WTC11 (cell line): ENCODE measurements around the gene MRPS23. TPM values are rescaled to one million over a fixed set of nuclear protein-coding genes. Genes with fewer than 3 reads are reported as not detected.
A peak's percentile ranks its signal among the peaks of the same experiment; 100 is the strongest.

Experiments
- ATAC-seq: fragments of 200-7000 bp; cut with Tn5 transposase; 2 replicates; pipeline ENCODE4 v1.10.0; 2021; ENCODE audit warnings: mild to moderate bottlenecking, moderate library complexity
- CTCF ChIA-PET: fragments of 300-600 bp; sonication (Branson Sonifier 250); formaldehyde crosslinking; loops from one replicate; lab custom pipeline; 2021; ENCODE audit warnings: antibody characterized with exemption; lab: Charles Lee
- POLR2A ChIA-PET: fragments of 350-600 bp; sonication (Branson Sonifier 250); formaldehyde crosslinking; loops from one replicate; lab custom pipeline; 2021; ENCODE audit warnings: antibody characterized with exemption; lab: Charles Lee
- DNase-seq: peaks from one replicate; pipeline ENCODE4 v3.0.0; 2021; ENCODE audit warnings: low spot score
- H3K27ac Mint-ChIP-seq: 2 replicates; pipeline ENCODE4 v1.8.0; 2021; ENCODE audit warnings: mixed read lengths
- H3K27me3 Mint-ChIP-seq: 2 replicates; pipeline ENCODE4 v1.8.0; 2021; ENCODE audit warnings: low read depth, mild to moderate bottlenecking, moderate library complexity, mixed read lengths
- H3K36me3 Mint-ChIP-seq: 2 replicates; pipeline ENCODE4 v1.8.0; 2021; ENCODE audit warnings: mixed read lengths
- H3K4me1 Mint-ChIP-seq: 2 replicates; pipeline ENCODE4 v1.8.0; 2022; ENCODE audit warnings: mixed read lengths
- H3K4me3 Mint-ChIP-seq: 2 replicates; pipeline ENCODE4 v1.8.0; 2021; ENCODE audit warnings: mild to moderate bottlenecking, moderate library complexity, mixed read lengths
- H3K9me3 Mint-ChIP-seq: 2 replicates; pipeline ENCODE4 v1.8.0; 2021; ENCODE audit warnings: mixed read lengths
- ATF1 ChIP-seq: sonication (generic); formaldehyde crosslinking; IDR thresholded peaks from 2 replicates; pipeline ENCODE4 v1.8.1; 2023; ENCODE audit warnings: mild to moderate bottlenecking, moderate library complexity, missing genetic modification reagents
- FOXJ3 ChIP-seq: sonication (generic); formaldehyde crosslinking; IDR thresholded peaks from 2 replicates; pipeline ENCODE4 v1.9.0; 2021; ENCODE audit warnings: missing genetic modification reagents, mild to moderate bottlenecking, borderline replicate concordance
- NFATC4 ChIP-seq: fragments of 250-450 bp; sonication (Bioruptor Pico); IDR thresholded peaks from 2 replicates; pipeline ENCODE4 v1.9.0; 2021; ENCODE audit warnings: mild to moderate bottlenecking
- SP1 ChIP-seq: sonication (generic); formaldehyde crosslinking; conservative IDR thresholded peaks from 2 replicates; pipeline ENCODE4 v1.8.1; 2022; ENCODE audit warnings: missing genetic modification reagents
- TCF7 ChIP-seq: sonication (generic); formaldehyde crosslinking; IDR thresholded peaks from 2 replicates; pipeline ENCODE4 v1.8.0; 2022; ENCODE audit warnings: mild to moderate bottlenecking, low read depth, missing genetic modification reagents, moderate library complexity
- ZNF263 ChIP-seq: sonication (generic); formaldehyde crosslinking; IDR thresholded peaks from 2 replicates; pipeline ENCODE4 v1.8.1; 2022; ENCODE audit warnings: low read depth, mild to moderate bottlenecking, moderate library complexity, missing genetic modification reagents
- ZNF416 ChIP-seq: fragments of 250-450 bp; sonication (Bioruptor Pico); IDR thresholded peaks from 2 replicates; pipeline ENCODE4 v1.9.0; 2021; ENCODE audit warnings: mild to moderate bottlenecking, inconsistent platforms
- ZNF671 ChIP-seq: fragments of 250-450 bp; sonication (Bioruptor Pico); IDR thresholded peaks from 2 replicates; pipeline ENCODE4 v1.8.0; 2021; ENCODE audit warnings: mild to moderate bottlenecking
- total RNA-seq: library from RNA; stranded (reverse); gene quantifications from 3 replicates; pipeline ENCODE4 v1.2.3, GENCODE V29; 2021
- TF ChIP-seq, protein P1 (sequence below): sonication (generic); formaldehyde crosslinking; IDR thresholded peaks from 2 replicates; pipeline ENCODE4 v1.8.1; 2023; ENCODE audit warnings: mild to moderate bottlenecking, missing genetic modification reagents, borderline replicate concordance
- TF ChIP-seq, protein P2 (sequence below): sonication (generic); formaldehyde crosslinking; IDR thresholded peaks from 2 replicates; pipeline ENCODE4 v1.8.1; 2023; ENCODE audit warnings: mild to moderate bottlenecking, missing genetic modification reagents, moderate library complexity
- TF ChIP-seq, protein P3 (sequence below): sonication (generic); formaldehyde crosslinking; IDR thresholded peaks from 2 replicates; pipeline ENCODE4 v1.8.1; 2022; ENCODE audit warnings: mild to moderate bottlenecking, missing genetic modification reagents, moderate library complexity, borderline replicate concordance
- TF ChIP-seq, protein P4 (sequence below): fragments of 250-450 bp; sonication (Bioruptor Pico); IDR thresholded peaks from 2 replicates; pipeline ENCODE4 v1.9.0; 2021; ENCODE audit warnings: mild to moderate bottlenecking
- TF ChIP-seq, protein P5 (sequence below): sonication (generic); formaldehyde crosslinking; conservative IDR thresholded peaks from 2 replicates; pipeline ENCODE4 v1.8.1; 2023; ENCODE audit warnings: mild to moderate bottlenecking, low read depth, missing genetic modification reagents, moderate library complexity

The MRPS23 gene
- total RNA-seq, 1 experiment from 2014 or later: 65.3 TPM

DNA sequence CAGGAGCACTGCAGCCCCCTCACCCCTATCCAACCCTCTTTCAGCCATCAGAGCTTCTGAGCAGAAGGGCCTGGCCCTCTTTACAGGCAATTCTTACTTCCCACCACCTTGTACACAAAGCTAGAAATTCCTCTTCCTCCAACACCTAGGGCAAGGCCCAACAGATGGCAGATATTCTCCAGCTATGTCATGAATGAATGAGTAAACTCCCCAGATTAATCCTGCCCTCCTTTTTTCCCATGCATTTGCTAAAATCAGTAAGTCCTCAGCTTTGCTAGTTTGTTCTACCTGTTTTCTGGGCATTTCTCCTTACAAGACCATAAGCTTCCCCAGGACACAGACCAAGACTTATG is 20.4 kb upstream of the MRPS23 start (continued):
- TF ChIP-seq, protein P1, sequence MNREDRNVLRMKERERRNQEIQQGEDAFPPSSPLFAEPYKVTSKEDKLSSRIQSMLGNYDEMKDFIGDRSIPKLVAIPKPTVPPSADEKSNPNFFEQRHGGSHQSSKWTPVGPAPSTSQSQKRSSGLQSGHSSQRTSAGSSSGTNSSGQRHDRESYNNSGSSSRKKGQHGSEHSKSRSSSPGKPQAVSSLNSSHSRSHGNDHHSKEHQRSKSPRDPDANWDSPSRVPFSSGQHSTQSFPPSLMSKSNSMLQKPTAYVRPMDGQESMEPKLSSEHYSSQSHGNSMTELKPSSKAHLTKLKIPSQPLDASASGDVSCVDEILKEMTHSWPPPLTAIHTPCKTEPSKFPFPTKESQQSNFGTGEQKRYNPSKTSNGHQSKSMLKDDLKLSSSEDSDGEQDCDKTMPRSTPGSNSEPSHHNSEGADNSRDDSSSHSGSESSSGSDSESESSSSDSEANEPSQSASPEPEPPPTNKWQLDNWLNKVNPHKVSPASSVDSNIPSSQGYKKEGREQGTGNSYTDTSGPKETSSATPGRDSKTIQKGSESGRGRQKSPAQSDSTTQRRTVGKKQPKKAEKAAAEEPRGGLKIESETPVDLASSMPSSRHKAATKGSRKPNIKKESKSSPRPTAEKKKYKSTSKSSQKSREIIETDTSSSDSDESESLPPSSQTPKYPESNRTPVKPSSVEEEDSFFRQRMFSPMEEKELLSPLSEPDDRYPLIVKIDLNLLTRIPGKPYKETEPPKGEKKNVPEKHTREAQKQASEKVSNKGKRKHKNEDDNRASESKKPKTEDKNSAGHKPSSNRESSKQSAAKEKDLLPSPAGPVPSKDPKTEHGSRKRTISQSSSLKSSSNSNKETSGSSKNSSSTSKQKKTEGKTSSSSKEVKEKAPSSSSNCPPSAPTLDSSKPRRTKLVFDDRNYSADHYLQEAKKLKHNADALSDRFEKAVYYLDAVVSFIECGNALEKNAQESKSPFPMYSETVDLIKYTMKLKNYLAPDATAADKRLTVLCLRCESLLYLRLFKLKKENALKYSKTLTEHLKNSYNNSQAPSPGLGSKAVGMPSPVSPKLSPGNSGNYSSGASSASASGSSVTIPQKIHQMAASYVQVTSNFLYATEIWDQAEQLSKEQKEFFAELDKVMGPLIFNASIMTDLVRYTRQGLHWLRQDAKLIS (CRISPR knock-in tag): no peak
- TF ChIP-seq ATF1 (no peak), TCF7 (CRISPR knock-in tag) (no peak), FOXJ3 (no peak), SP1 (no peak), ZNF671 (no peak), NFATC4 (CRISPR knock-in tag) (no peak)
- TF ChIP-seq, protein P2, sequence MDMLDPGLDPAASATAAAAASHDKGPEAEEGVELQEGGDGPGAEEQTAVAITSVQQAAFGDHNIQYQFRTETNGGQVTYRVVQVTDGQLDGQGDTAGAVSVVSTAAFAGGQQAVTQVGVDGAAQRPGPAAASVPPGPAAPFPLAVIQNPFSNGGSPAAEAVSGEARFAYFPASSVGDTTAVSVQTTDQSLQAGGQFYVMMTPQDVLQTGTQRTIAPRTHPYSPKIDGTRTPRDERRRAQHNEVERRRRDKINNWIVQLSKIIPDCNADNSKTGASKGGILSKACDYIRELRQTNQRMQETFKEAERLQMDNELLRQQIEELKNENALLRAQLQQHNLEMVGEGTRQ: no peak
- TF ChIP-seq, protein P3, sequence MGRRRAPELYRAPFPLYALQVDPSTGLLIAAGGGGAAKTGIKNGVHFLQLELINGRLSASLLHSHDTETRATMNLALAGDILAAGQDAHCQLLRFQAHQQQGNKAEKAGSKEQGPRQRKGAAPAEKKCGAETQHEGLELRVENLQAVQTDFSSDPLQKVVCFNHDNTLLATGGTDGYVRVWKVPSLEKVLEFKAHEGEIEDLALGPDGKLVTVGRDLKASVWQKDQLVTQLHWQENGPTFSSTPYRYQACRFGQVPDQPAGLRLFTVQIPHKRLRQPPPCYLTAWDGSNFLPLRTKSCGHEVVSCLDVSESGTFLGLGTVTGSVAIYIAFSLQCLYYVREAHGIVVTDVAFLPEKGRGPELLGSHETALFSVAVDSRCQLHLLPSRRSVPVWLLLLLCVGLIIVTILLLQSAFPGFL (CRISPR knock-in tag): no peak
- TF ChIP-seq, protein P4, sequence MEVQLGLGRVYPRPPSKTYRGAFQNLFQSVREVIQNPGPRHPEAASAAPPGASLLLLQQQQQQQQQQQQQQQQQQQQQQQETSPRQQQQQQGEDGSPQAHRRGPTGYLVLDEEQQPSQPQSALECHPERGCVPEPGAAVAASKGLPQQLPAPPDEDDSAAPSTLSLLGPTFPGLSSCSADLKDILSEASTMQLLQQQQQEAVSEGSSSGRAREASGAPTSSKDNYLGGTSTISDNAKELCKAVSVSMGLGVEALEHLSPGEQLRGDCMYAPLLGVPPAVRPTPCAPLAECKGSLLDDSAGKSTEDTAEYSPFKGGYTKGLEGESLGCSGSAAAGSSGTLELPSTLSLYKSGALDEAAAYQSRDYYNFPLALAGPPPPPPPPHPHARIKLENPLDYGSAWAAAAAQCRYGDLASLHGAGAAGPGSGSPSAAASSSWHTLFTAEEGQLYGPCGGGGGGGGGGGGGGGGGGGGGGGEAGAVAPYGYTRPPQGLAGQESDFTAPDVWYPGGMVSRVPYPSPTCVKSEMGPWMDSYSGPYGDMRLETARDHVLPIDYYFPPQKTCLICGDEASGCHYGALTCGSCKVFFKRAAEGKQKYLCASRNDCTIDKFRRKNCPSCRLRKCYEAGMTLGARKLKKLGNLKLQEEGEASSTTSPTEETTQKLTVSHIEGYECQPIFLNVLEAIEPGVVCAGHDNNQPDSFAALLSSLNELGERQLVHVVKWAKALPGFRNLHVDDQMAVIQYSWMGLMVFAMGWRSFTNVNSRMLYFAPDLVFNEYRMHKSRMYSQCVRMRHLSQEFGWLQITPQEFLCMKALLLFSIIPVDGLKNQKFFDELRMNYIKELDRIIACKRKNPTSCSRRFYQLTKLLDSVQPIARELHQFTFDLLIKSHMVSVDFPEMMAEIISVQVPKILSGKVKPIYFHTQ (CRISPR knock-in tag): no peak
- TF ChIP-seq, protein P5, sequence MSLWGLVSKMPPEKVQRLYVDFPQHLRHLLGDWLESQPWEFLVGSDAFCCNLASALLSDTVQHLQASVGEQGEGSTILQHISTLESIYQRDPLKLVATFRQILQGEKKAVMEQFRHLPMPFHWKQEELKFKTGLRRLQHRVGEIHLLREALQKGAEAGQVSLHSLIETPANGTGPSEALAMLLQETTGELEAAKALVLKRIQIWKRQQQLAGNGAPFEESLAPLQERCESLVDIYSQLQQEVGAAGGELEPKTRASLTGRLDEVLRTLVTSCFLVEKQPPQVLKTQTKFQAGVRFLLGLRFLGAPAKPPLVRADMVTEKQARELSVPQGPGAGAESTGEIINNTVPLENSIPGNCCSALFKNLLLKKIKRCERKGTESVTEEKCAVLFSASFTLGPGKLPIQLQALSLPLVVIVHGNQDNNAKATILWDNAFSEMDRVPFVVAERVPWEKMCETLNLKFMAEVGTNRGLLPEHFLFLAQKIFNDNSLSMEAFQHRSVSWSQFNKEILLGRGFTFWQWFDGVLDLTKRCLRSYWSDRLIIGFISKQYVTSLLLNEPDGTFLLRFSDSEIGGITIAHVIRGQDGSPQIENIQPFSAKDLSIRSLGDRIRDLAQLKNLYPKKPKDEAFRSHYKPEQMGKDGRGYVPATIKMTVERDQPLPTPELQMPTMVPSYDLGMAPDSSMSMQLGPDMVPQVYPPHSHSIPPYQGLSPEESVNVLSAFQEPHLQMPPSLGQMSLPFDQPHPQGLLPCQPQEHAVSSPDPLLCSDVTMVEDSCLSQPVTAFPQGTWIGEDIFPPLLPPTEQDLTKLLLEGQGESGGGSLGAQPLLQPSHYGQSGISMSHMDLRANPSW (CRISPR knock-in tag): no peak

DNA sequence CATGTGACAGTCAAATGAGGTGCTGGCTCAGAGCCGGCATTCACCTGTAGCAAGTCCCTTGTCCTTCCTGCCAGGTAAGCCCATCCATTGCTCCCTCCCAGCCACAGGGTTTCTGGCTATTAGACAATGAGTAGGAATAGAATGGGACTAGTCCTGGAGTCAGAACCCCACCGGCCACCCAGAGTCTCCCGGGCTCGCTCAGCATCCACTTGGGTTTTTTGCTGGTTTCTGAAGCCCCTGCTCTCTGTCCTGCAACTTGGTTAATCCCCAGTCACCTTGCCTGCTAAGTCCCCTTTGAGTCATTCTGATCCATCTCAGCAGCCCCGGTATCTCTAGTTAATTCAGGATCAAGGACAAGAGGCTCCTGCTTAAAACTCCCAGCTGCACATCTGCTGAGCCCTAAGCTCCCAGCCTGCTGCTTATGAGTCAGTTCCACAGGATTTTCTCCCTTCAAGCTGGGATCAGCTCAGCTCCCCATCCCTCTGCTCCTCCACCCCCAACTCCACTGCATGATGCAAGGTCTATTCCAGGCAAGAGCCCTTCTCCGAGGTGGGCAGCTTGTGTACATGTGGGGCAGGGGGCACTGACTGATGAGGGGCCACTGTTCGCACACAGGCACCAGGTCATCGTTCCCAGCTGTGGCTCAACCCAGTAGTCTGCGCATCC is 19.9 kb upstream of the MRPS23 start:
- H3K36me3 Mint-ChIP-seq: no peaks in the 10 kb centered on the region; the same call in 1 of the 2 replicates
- ChIA-PET CTCF (interaction anchor here (0.6 to 4.4 kb wide), 16 partner anchors 9 to 129 kb away, joined by 3 to 18 read pairs (median 6); partner anchors contain the start of gene CUEDC1), POLR2A (no interaction called here)
- H3K9me3 Mint-ChIP-seq: no peaks in the 10 kb centered on the region
- H3K27me3 Mint-ChIP-seq: no peaks in the 10 kb centered on the region
- no peak for ATAC-seq
- DNase-seq: no peak
- no peak overlapping the region for H3K4me3 Mint-ChIP-seq
- H3K27ac Mint-ChIP-seq: no peak overlapping the region
- peaks cover 47% of the 10 kb centered on the region for H3K4me1 Mint-ChIP-seq
- TF ChIP-seq FOXJ3: no peak
- TF ChIP-seq ZNF416 (CRISPR knock-in tag): no peak
- peak; percentile 17; the same call in 1 of the 2 replicates for TF ChIP-seq ZNF263 (CRISPR knock-in tag)
